ENCODE data around the gene TXNRD2. TPM values are rescaled to one million over a fixed set of nuclear protein-coding genes. Genes with fewer than 3 reads are reported as not detected.
"Not testable (repeated sequence)": the region's sequence is repeated elsewhere in the genome, so short reads cannot be mapped to it uniquely, and the experiment has no call there.

TXNRD2 gene
- total RNA-seq, 1 donor from 2014 or later, result 6.4 TPM

- H3K4me1 Mint-ChIP-seq (ENCODE audit: low read depth, unreplicated experiment), result no peaks in the 10 kb centered on the region
- peaks cover 3% of the 10 kb centered on the region for H3K27me3 Mint-ChIP-seq (ENCODE audit: unreplicated experiment)
- no peak overlapping the region for H3K4me3 Mint-ChIP-seq (ENCODE audit: unreplicated experiment)
- no peak for DNase-seq
- TF ChIP-seq, protein P1, sequence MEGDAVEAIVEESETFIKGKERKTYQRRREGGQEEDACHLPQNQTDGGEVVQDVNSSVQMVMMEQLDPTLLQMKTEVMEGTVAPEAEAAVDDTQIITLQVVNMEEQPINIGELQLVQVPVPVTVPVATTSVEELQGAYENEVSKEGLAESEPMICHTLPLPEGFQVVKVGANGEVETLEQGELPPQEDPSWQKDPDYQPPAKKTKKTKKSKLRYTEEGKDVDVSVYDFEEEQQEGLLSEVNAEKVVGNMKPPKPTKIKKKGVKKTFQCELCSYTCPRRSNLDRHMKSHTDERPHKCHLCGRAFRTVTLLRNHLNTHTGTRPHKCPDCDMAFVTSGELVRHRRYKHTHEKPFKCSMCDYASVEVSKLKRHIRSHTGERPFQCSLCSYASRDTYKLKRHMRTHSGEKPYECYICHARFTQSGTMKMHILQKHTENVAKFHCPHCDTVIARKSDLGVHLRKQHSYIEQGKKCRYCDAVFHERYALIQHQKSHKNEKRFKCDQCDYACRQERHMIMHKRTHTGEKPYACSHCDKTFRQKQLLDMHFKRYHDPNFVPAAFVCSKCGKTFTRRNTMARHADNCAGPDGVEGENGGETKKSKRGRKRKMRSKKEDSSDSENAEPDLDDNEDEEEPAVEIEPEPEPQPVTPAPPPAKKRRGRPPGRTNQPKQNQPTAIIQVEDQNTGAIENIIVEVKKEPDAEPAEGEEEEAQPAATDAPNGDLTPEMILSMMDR (IDR thresholded peaks at IDR 0.05; ENCODE audit: partially characterized antibody, unreplicated experiment), result no peak
- no peaks in the 10 kb centered on the region for H3K36me3 Mint-ChIP-seq (ENCODE audit: unreplicated experiment)
- no peak overlapping the region for H3K27ac Mint-ChIP-seq (ENCODE audit: unreplicated experiment)
- peaks cover 3% of the 10 kb centered on the region for H3K9me3 Mint-ChIP-seq (ENCODE audit: unreplicated experiment)
Observed at GRCh38 chr22:19834599-19834998, 107.0 kb downstream of the TXNRD2 start.

DNA sequence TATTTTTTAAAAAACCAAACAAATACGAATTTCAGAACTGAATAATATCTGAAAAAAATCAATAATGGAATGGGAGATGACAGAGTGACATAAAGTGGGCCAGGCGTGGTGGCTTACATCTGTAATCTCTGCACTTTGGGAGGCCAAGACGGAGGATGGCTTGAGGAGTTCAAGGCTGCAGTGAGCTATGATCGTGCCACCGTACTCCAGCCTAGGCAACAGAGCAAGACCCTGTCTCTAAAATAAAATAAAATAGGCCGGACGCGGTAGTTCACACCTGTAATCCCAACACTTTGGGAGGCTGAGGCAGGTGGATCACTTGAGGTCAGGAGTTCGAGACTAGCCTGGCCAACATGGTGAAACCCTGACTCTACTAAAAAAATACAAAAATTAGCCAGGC, 108.3 kb downstream of the TXNRD2 start:
- not testable (repeated sequence) for H3K36me3 Mint-ChIP-seq (ENCODE audit: unreplicated experiment); H3K27me3 Mint-ChIP-seq (ENCODE audit: unreplicated experiment); H3K4me3 Mint-ChIP-seq (ENCODE audit: unreplicated experiment); DNase-seq; H3K4me1 Mint-ChIP-seq (ENCODE audit: low read depth, unreplicated experiment); H3K9me3 Mint-ChIP-seq (ENCODE audit: unreplicated experiment); H3K27ac Mint-ChIP-seq (ENCODE audit: unreplicated experiment)

GRCh38 chr22:19832476-19833108, 109.0 kb downstream of the TXNRD2 start:
- Mint-ChIP-seq H3K27me3 (ENCODE audit: unreplicated experiment) (no peaks in the 10 kb centered on the region), H3K36me3 (ENCODE audit: unreplicated experiment) (no peaks in the 10 kb centered on the region), H3K4me3 (ENCODE audit: unreplicated experiment) (no peak overlapping the region), H3K27ac (ENCODE audit: unreplicated experiment) (no peak overlapping the region), H3K9me3 (ENCODE audit: unreplicated experiment) (no peaks in the 10 kb centered on the region), H3K4me1 (ENCODE audit: low read depth, unreplicated experiment) (no peaks in the 10 kb centered on the region)
- TF ChIP-seq, protein P1 (IDR thresholded peaks at IDR 0.05; ENCODE audit: partially characterized antibody, unreplicated experiment), result no peak
- DNase-seq, result no peak

GRCh38 chr22:19831979-19832378, 109.6 kb downstream of the TXNRD2 start:
- H3K27ac Mint-ChIP-seq (ENCODE audit: unreplicated experiment); DNase-seq; H3K9me3 Mint-ChIP-seq (ENCODE audit: unreplicated experiment); H3K4me1 Mint-ChIP-seq (ENCODE audit: low read depth, unreplicated experiment); H3K27me3 Mint-ChIP-seq (ENCODE audit: unreplicated experiment); H3K4me3 Mint-ChIP-seq (ENCODE audit: unreplicated experiment); H3K36me3 Mint-ChIP-seq (ENCODE audit: unreplicated experiment): not testable (repeated sequence)

- DNase-seq, result no peak
- TF ChIP-seq, protein P1 (IDR thresholded peaks at IDR 0.05; ENCODE audit: partially characterized antibody, unreplicated experiment), result no peak
- Mint-ChIP-seq H3K27me3 (ENCODE audit: unreplicated experiment) (no peaks in the 10 kb centered on the region), H3K4me3 (ENCODE audit: unreplicated experiment) (no peak overlapping the region), H3K27ac (ENCODE audit: unreplicated experiment) (no peak overlapping the region), H3K36me3 (ENCODE audit: unreplicated experiment) (no peaks in the 10 kb centered on the region), H3K9me3 (ENCODE audit: unreplicated experiment) (no peaks in the 10 kb centered on the region), H3K4me1 (ENCODE audit: low read depth, unreplicated experiment) (no peaks in the 10 kb centered on the region)
Observed at GRCh38 chr22:19831016-19831415, 110.6 kb downstream of the TXNRD2 start.

GRCh38 chr22:19828035-19828401, 113.6 kb downstream of the TXNRD2 start:
- peaks cover 6% of the 10 kb centered on the region for H3K4me1 Mint-ChIP-seq (ENCODE audit: low read depth, unreplicated experiment)
- TF ChIP-seq, protein P1 (IDR thresholded peaks at IDR 0.05; ENCODE audit: partially characterized antibody, unreplicated experiment), result no peak
- H3K36me3 Mint-ChIP-seq (ENCODE audit: unreplicated experiment), result no peaks in the 10 kb centered on the region
- H3K27ac Mint-ChIP-seq (ENCODE audit: unreplicated experiment), result no peak overlapping the region
- peaks cover 2% of the 10 kb centered on the region for H3K9me3 Mint-ChIP-seq (ENCODE audit: unreplicated experiment)
- peaks cover 3% of the 10 kb centered on the region for H3K27me3 Mint-ChIP-seq (ENCODE audit: unreplicated experiment)
- no peak for DNase-seq
- no peak overlapping the region for H3K4me3 Mint-ChIP-seq (ENCODE audit: unreplicated experiment)

All from glutamatergic neuron (in vitro differentiated cells).